HL-60 (cell line): ENCODE measurements around the gene ITGB2.

Experiments
- DNase-seq, 2 experiments: peaks; one replicate each; pipeline ENCODE4 v3.0.0-alpha.2; 2010 to 2020; ENCODE audit warnings: low read depth in 1 of 2, low spot score in 1 of 2
- H3K27ac ChIP-seq: fragments of 250-450 bp; sonication (Bioruptor Pico); replicated peaks from 2 replicates; pipeline ENCODE4 v1.5.1; 2020; ENCODE audit warnings: mild to moderate bottlenecking, moderate library complexity
- H3K27me3 ChIP-seq: fragments of 250-450 bp; sonication (Bioruptor Pico); 2 replicates; pipeline ENCODE4 v1.5.1; 2021; ENCODE audit warnings: mild to moderate bottlenecking, moderate library complexity; ENCODE audit not compliant: insufficient read depth, poor library complexity, severe bottlenecking
- H3K4me3 ChIP-seq: replicated peaks from 2 replicates; pipeline ENCODE4 v1.5.1; 2011; ENCODE audit warnings: mild to moderate bottlenecking, control low read depth, low read length; ENCODE audit not compliant: insufficient read depth
- CTCF ChIP-seq: IDR thresholded peaks from one replicate; pipeline ENCODE4 v1.5.1; 2011; ENCODE audit warnings: low read length, control low read depth, inconsistent platforms; ENCODE audit not compliant: insufficient read depth
- GABPA ChIP-seq: IDR thresholded peaks from 2 replicates; pipeline ENCODE4 v1.6.1; 2012; ENCODE audit warnings: low read depth
- POLR2AphosphoS5 ChIP-seq: IDR thresholded peaks from 2 replicates; pipeline ENCODE4 v1.6.1; 2012; ENCODE audit warnings: low read depth
- REST ChIP-seq: IDR thresholded peaks from 2 replicates; pipeline ENCODE4 v1.6.1; 2012; ENCODE audit warnings: low read depth; ENCODE audit not compliant: insufficient replicate concordance
- SPI1 ChIP-seq: IDR thresholded peaks from 2 replicates; pipeline ENCODE4 v1.6.1; 2012; ENCODE audit warnings: low read depth, mild to moderate bottlenecking, borderline replicate concordance

Gene ITGB2

GRCh38 chr21:44892536-44893277, 28.0 kb downstream of the ITGB2 start:
- H3K4me3 ChIP-seq: no peak overlapping the region
- no peak overlapping the region for H3K27ac ChIP-seq
- peak; percentile 95 for TF ChIP-seq CTCF
- TF ChIP-seq GABPA: no peak
- no peaks in the 10 kb centered on the region for H3K27me3 ChIP-seq
- peak in 1 of 2 experiments; percentile 74 for DNase-seq

GRCh38 chr21:44892095-44892494, 28.6 kb downstream of the ITGB2 start:
- H3K27me3 ChIP-seq: no peaks in the 10 kb centered on the region
- no peak overlapping the region for H3K27ac ChIP-seq
- no peak for DNase-seq
- H3K4me3 ChIP-seq: no peak overlapping the region
- no peak for TF ChIP-seq GABPA

GRCh38 chr21:44891631-44892031, 29.1 kb downstream of the ITGB2 start:
- Histone ChIP-seq H3K27me3 (no peaks in the 10 kb centered on the region), H3K27ac (no peak overlapping the region), H3K4me3 (no peak overlapping the region)
- TF ChIP-seq SPI1: no peak
- no peak for TF ChIP-seq GABPA
- TF ChIP-seq POLR2AphosphoS5: no peak
- TF ChIP-seq REST: no peak
- TF ChIP-seq CTCF: no peak
- no peak for DNase-seq

- no peak for TF ChIP-seq REST
- no peak for TF ChIP-seq SPI1
- TF ChIP-seq POLR2AphosphoS5: no peak
- no peak for TF ChIP-seq CTCF
- no peak for TF ChIP-seq GABPA
- Histone ChIP-seq H3K4me3 (no peak overlapping the region), H3K27me3 (no peaks in the 10 kb centered on the region), H3K27ac (no peak overlapping the region)
- DNase-seq: no peak
These were observed 29.6 kb downstream of the ITGB2 start for GRCh38 chr21:44890961-44891541.
